Loucy (cell line): ENCODE results near the gene FBXL13.

Experiments
- CTCF ChIP-seq: fragments of 200-600 bp; sonication (generic); conservative IDR thresholded peaks from 2 replicates; pipeline ENCODE4 v1.5.1; 2014; ENCODE audit warnings: mild to moderate bottlenecking, antibody characterized with exemption, low read length
- EZH2phosphoT487 ChIP-seq: fragments of 200-600 bp; IDR thresholded peaks from 2 replicates; pipeline ENCODE4 v1.6.1; 2018; ENCODE audit warnings: antibody characterized with exemption, mild to moderate bottlenecking, moderate library complexity, borderline replicate concordance

- TF ChIP-seq CTCF (no peak), EZH2phosphoT487 (no peak)
These were observed 6.3 kb upstream of the FBXL13 start for GRCh38 chr7:103080923-103081322.
